ENCODE measurements around the gene ZNF766. TPM values are rescaled to one million over a fixed set of nuclear protein-coding genes. Genes with fewer than 3 reads are reported as not detected.
"Not testable (repeated sequence)": the region's sequence is repeated elsewhere in the genome, so short reads cannot be mapped to it uniquely, and the experiment has no call there.

The ZNF766 gene
- total RNA-seq, 1 donor from 2014 or later: 21.5 TPM

DNA sequence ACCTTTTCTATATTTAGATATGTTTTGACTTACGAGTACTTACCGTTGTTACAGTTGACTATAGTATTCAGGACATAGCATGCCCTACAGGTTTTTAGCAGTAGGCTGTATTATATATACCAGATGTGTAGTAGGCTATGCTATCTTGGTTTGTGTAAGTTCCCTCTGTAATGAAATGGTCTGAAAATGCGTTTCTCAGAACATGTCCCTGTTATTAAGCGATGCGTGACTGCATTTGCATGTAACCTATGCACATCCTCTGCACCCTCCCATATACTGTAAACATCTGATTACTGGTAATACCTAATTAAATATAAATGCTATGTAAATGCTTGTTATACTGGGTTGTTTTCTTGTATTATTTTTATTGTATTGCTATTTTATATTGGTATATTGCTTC, 6.6 kb downstream of the ZNF766 start:
- peaks cover 70% of the 10 kb centered on the region for H3K36me3 Mint-ChIP-seq (ENCODE audit: low read depth)
- H3K4me1 Mint-ChIP-seq: peaks cover 15% of the 10 kb centered on the region
- no peak overlapping the region for H3K27ac Mint-ChIP-seq (ENCODE audit: unreplicated experiment)
- no peak overlapping the region for H3K4me3 Mint-ChIP-seq
- TF ChIP-seq, protein P1, sequence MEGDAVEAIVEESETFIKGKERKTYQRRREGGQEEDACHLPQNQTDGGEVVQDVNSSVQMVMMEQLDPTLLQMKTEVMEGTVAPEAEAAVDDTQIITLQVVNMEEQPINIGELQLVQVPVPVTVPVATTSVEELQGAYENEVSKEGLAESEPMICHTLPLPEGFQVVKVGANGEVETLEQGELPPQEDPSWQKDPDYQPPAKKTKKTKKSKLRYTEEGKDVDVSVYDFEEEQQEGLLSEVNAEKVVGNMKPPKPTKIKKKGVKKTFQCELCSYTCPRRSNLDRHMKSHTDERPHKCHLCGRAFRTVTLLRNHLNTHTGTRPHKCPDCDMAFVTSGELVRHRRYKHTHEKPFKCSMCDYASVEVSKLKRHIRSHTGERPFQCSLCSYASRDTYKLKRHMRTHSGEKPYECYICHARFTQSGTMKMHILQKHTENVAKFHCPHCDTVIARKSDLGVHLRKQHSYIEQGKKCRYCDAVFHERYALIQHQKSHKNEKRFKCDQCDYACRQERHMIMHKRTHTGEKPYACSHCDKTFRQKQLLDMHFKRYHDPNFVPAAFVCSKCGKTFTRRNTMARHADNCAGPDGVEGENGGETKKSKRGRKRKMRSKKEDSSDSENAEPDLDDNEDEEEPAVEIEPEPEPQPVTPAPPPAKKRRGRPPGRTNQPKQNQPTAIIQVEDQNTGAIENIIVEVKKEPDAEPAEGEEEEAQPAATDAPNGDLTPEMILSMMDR (conservative IDR thresholded peaks at IDR 0.05): no peak
- no peak for DNase-seq (ENCODE audit: low read depth, low spot score)
- H3K27me3 Mint-ChIP-seq (ENCODE audit: low read depth): no peaks in the 10 kb centered on the region
- H3K9me3 Mint-ChIP-seq: peaks cover 20% of the 10 kb centered on the region

DNA sequence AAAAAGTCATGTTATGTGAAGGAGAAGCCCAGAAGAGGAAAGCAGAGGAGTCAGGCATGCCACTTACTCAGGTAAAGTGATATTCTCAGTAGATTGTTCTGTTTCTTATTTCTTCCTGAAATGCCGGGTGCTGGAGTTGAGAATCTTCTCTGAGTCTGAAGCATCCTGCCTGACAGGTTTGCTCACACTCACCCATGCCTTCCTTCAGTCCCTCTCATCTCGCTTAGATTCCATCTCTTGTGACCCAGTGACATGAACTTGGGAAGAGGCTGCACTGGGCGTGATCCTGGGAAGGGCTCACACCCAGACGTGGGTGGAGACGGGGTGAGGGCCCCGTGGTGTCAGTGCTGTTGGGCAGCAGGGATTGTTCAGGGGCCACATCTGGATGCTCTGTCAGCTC, 8.1 kb downstream of the ZNF766 start:
- Mint-ChIP-seq H3K4me1 (peaks cover 7% of the 10 kb centered on the region), H3K9me3 (peaks cover 17% of the 10 kb centered on the region), H3K27me3 (ENCODE audit: low read depth) (no peaks in the 10 kb centered on the region), H3K27ac (ENCODE audit: unreplicated experiment) (no peak overlapping the region), H3K4me3 (no peak overlapping the region), H3K36me3 (ENCODE audit: low read depth) (peaks cover 61% of the 10 kb centered on the region)
- TF ChIP-seq, protein P1 (conservative IDR thresholded peaks at IDR 0.05): no peak
- no peak for DNase-seq (ENCODE audit: low read depth, low spot score)

DNA sequence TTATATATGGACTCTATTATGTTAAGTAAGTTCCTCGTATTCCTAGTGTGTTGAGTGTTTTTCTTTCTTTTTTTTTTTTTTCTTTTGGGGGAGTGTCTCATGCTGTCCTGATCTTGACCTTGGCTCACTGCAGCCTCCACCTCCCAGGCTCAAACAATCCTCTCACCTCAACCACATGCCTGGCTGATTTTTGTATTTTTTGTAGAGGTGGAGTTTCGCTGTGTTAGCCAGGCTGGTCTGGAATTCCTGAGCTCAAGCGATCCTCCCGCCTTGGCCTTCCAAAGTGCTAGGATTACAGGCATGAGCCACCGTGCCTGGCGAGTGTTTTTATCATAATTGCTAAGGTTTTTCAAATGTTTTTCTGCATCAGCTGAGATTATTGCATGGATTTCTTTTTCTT, 16.9 kb downstream of the ZNF766 start:
- Mint-ChIP-seq H3K27ac (ENCODE audit: unreplicated experiment) (no peak overlapping the region), H3K27me3 (ENCODE audit: low read depth) (no peaks in the 10 kb centered on the region), H3K9me3 (no peaks in the 10 kb centered on the region), H3K4me1 (no peaks in the 10 kb centered on the region), H3K4me3 (no peak overlapping the region), H3K36me3 (ENCODE audit: low read depth) (peaks cover 54% of the 10 kb centered on the region)
- DNase-seq (ENCODE audit: low read depth, low spot score): no peak
- TF ChIP-seq, protein P1 (conservative IDR thresholded peaks at IDR 0.05): no peak

DNA sequence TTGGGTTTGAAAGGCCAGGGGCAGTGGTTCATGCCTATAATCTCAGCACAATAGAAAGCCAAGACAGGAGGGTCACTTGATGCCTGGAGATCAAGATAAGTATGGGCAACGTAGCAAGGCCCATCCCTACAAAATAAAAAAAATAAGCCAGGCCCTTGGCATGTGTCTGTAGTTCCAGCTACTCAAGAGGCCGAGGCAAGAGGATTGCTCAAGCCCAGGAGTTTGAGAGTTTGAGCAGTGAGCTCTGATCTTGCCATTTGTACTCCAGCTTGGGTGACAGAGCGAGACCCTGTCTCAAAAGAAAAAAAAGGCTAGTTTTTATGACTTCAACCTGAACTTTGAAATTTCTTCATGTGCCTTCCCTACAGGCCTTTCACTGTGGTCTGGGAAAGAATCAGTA, 22.4 kb downstream of the ZNF766 start:
- H3K4me3 Mint-ChIP-seq: no peak overlapping the region
- H3K4me1 Mint-ChIP-seq: peaks cover 6% of the 10 kb centered on the region
- H3K27me3 Mint-ChIP-seq (ENCODE audit: low read depth): no peaks in the 10 kb centered on the region
- H3K9me3 Mint-ChIP-seq: peaks cover 4% of the 10 kb centered on the region
- TF ChIP-seq, protein P1 (conservative IDR thresholded peaks at IDR 0.05): no peak
- DNase-seq (ENCODE audit: low read depth, low spot score): no peak
- peaks cover 46% of the 10 kb centered on the region for H3K36me3 Mint-ChIP-seq (ENCODE audit: low read depth)
- no peak overlapping the region for H3K27ac Mint-ChIP-seq (ENCODE audit: unreplicated experiment)

DNA sequence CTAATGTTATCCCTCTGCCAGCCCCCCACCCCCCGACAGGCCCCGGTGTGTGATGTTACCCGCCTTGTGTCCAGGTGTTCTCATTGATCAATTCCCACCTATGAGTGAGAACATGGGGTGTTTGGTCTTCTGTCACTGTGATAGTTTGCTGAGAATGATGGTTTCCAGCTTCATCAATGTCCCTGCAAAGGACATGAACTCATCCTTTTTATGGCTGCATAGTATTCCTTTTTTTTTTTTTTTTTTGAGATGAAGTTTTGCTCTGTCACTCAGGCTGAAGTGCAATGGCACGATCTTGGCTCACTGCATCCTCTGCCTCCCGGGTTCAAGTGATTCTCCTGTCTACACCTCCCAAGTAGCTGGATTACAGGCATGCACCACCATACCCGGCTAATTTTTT, 23.6 kb downstream of the ZNF766 start:
- not testable (repeated sequence) for H3K9me3 Mint-ChIP-seq; H3K4me3 Mint-ChIP-seq; DNase-seq (ENCODE audit: low read depth, low spot score); H3K27ac Mint-ChIP-seq (ENCODE audit: unreplicated experiment); H3K27me3 Mint-ChIP-seq (ENCODE audit: low read depth)
- peaks cover 15% of the 10 kb centered on the region for H3K4me1 Mint-ChIP-seq
- H3K36me3 Mint-ChIP-seq (ENCODE audit: low read depth): peaks cover 44% of the 10 kb centered on the region

DNA sequence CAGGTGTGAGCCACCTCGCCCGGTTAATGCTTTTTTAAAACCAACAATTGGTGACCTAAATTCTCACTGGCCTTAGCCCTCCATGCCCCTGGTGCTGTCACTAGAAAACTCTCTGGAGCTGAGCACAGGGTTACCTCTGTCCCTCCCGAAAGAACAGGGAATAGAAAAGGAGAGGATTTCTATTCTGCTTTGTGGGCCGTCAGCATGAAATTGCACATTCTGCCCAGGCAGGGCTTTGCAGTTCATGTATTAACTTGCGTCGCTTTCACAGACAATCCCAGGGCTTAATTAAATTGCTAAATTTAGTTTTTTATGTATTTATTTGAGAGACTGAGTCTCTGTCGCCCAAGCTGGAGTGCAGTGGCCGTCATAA, 27.0 kb downstream of the ZNF766 start:
- peaks cover 23% of the 10 kb centered on the region for H3K4me1 Mint-ChIP-seq
- peaks cover 56% of the 10 kb centered on the region for H3K36me3 Mint-ChIP-seq (ENCODE audit: low read depth)
- DNase-seq (ENCODE audit: low read depth, low spot score): no peak
- peaks cover 4% of the 10 kb centered on the region for H3K27me3 Mint-ChIP-seq (ENCODE audit: low read depth)
- H3K4me3 Mint-ChIP-seq: peak overlapping the region; percentile 87
- peak overlapping the region; percentile 78 for H3K27ac Mint-ChIP-seq (ENCODE audit: unreplicated experiment)
- peaks cover 4% of the 10 kb centered on the region for H3K9me3 Mint-ChIP-seq
- TF ChIP-seq, protein P1 (conservative IDR thresholded peaks at IDR 0.05): no peak
